H1 (cell line): ENCODE measurements around the gene PRRC1. TPM values are rescaled to one million over a fixed set of nuclear protein-coding genes. Genes with fewer than 3 reads are reported as not detected.

Experiments used
- BACH1 ChIP-seq: IDR thresholded peaks from 2 replicates; pipeline ENCODE4 v1.6.1; 2012; ENCODE audit warnings: low read length, improper control_type of control experiment
- JUN ChIP-seq: IDR thresholded peaks from 2 replicates; pipeline ENCODE4 v1.6.1; 2011; ENCODE audit warnings: low read depth, mild to moderate bottlenecking, improper control_type of control experiment, low read length
- SP2 ChIP-seq: IDR thresholded peaks from 2 replicates; pipeline ENCODE4 v1.6.1; 2012; ENCODE audit warnings: mild to moderate bottlenecking, low read length, inconsistent platforms
- polyA plus RNA-seq, 7 experiments: library from polyadenylated mRNA; depleted of rRNA in 3 of 7; stranded (reverse) in 5 of 7; unstranded in 2 of 7; fragments of >200 nt in 5 of 7; fragments of 200-250 nt in 2 of 7; gene quantifications; 1 replicate in 5 of 7; 2 replicates in 1 of 7; 4 replicates in 1 of 7; pipeline versions ENCODE4 v1.2.1 to v1.2.3, GENCODE V29; 2011 to 2013; ENCODE audit warnings: missing spikeins in 2 of 7, mixed read lengths in 2 of 7
- total RNA-seq: library from RNA; stranded (reverse); fragmentation: NEBNext Ultra II Directional; extraction: Animal tissue kit (Norgen Biotek cat#: 25700); gene quantifications from 2 replicates; pipeline ENCODE4 v1.2.1, GENCODE V29; 2021
- TF ChIP-seq, protein P1 (sequence below): fragments of 300-600 bp; sonication (generic); IDR thresholded peaks from 2 replicates; pipeline ENCODE4 v1.7.1; 2012; ENCODE audit warnings: low read length, moderate library complexity, mild to moderate bottlenecking, inconsistent platforms; ENCODE audit not compliant: insufficient replicate concordance

The PRRC1 gene
- total and polyA plus RNA-seq, 2 of the 8 experiments (the other 6 are each of a cell fraction or from before 2014, with no cell fraction given): 54.6 to 78.6 TPM

DNA sequence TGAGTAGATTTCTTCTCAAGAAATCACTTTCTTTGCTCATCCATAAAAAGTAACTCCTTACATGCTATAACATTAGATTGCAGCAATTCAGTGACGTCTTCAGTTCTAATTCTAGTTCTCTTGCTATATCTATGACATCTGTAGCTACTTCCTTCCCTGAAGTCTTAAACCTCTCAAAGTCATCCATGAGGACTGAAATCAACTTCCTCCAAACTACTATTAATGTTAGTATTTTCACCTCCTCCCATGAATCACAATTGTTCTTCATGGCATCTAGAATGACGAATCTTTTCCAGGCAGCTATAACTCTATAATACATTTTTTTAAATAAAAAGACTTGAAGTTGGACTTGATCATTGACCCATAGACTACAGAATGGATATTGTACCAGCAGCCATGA is 46.2 kb upstream of the PRRC1 start (continued):
- TF ChIP-seq, protein P1, sequence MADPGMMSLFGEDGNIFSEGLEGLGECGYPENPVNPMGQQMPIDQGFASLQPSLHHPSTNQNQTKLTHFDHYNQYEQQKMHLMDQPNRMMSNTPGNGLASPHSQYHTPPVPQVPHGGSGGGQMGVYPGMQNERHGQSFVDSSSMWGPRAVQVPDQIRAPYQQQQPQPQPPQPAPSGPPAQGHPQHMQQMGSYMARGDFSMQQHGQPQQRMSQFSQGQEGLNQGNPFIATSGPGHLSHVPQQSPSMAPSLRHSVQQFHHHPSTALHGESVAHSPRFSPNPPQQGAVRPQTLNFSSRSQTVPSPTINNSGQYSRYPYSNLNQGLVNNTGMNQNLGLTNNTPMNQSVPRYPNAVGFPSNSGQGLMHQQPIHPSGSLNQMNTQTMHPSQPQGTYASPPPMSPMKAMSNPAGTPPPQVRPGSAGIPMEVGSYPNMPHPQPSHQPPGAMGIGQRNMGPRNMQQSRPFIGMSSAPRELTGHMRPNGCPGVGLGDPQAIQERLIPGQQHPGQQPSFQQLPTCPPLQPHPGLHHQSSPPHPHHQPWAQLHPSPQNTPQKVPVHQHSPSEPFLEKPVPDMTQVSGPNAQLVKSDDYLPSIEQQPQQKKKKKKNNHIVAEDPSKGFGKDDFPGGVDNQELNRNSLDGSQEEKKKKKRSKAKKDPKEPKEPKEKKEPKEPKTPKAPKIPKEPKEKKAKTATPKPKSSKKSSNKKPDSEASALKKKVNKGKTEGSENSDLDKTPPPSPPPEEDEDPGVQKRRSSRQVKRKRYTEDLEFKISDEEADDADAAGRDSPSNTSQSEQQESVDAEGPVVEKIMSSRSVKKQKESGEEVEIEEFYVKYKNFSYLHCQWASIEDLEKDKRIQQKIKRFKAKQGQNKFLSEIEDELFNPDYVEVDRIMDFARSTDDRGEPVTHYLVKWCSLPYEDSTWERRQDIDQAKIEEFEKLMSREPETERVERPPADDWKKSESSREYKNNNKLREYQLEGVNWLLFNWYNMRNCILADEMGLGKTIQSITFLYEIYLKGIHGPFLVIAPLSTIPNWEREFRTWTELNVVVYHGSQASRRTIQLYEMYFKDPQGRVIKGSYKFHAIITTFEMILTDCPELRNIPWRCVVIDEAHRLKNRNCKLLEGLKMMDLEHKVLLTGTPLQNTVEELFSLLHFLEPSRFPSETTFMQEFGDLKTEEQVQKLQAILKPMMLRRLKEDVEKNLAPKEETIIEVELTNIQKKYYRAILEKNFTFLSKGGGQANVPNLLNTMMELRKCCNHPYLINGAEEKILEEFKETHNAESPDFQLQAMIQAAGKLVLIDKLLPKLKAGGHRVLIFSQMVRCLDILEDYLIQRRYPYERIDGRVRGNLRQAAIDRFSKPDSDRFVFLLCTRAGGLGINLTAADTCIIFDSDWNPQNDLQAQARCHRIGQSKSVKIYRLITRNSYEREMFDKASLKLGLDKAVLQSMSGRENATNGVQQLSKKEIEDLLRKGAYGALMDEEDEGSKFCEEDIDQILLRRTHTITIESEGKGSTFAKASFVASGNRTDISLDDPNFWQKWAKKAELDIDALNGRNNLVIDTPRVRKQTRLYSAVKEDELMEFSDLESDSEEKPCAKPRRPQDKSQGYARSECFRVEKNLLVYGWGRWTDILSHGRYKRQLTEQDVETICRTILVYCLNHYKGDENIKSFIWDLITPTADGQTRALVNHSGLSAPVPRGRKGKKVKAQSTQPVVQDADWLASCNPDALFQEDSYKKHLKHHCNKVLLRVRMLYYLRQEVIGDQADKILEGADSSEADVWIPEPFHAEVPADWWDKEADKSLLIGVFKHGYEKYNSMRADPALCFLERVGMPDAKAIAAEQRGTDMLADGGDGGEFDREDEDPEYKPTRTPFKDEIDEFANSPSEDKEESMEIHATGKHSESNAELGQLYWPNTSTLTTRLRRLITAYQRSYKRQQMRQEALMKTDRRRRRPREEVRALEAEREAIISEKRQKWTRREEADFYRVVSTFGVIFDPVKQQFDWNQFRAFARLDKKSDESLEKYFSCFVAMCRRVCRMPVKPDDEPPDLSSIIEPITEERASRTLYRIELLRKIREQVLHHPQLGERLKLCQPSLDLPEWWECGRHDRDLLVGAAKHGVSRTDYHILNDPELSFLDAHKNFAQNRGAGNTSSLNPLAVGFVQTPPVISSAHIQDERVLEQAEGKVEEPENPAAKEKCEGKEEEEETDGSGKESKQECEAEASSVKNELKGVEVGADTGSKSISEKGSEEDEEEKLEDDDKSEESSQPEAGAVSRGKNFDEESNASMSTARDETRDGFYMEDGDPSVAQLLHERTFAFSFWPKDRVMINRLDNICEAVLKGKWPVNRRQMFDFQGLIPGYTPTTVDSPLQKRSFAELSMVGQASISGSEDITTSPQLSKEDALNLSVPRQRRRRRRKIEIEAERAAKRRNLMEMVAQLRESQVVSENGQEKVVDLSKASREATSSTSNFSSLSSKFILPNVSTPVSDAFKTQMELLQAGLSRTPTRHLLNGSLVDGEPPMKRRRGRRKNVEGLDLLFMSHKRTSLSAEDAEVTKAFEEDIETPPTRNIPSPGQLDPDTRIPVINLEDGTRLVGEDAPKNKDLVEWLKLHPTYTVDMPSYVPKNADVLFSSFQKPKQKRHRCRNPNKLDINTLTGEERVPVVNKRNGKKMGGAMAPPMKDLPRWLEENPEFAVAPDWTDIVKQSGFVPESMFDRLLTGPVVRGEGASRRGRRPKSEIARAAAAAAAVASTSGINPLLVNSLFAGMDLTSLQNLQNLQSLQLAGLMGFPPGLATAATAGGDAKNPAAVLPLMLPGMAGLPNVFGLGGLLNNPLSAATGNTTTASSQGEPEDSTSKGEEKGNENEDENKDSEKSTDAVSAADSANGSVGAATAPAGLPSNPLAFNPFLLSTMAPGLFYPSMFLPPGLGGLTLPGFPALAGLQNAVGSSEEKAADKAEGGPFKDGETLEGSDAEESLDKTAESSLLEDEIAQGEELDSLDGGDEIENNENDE: no peak
- TF ChIP-seq JUN: no peak
- no peak for TF ChIP-seq SP2
- no peak for TF ChIP-seq BACH1
